A549 treated with AZD9567 at 1 μM for 4 hours (cell line): Measurements from ENCODE around the gene ZFYVE1. TPM values are rescaled to one million over a fixed set of nuclear protein-coding genes. Genes with fewer than 3 reads are reported as not detected.

Experiments
- total RNA-seq: library from RNA; stranded (reverse); fragments of 200-300 nt; extraction: Qiagen RNA extraction; gene quantifications from 5 replicates; pipeline ENCODE4 v1.2.3, GENCODE V29; 2022; ENCODE audit not compliant: insufficient read depth

ZFYVE1 gene, protein sequence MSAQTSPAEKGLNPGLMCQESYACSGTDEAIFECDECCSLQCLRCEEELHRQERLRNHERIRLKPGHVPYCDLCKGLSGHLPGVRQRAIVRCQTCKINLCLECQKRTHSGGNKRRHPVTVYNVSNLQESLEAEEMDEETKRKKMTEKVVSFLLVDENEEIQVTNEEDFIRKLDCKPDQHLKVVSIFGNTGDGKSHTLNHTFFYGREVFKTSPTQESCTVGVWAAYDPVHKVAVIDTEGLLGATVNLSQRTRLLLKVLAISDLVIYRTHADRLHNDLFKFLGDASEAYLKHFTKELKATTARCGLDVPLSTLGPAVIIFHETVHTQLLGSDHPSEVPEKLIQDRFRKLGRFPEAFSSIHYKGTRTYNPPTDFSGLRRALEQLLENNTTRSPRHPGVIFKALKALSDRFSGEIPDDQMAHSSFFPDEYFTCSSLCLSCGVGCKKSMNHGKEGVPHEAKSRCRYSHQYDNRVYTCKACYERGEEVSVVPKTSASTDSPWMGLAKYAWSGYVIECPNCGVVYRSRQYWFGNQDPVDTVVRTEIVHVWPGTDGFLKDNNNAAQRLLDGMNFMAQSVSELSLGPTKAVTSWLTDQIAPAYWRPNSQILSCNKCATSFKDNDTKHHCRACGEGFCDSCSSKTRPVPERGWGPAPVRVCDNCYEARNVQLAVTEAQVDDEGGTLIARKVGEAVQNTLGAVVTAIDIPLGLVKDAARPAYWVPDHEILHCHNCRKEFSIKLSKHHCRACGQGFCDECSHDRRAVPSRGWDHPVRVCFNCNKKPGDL
- 8.6 to 11.0 TPM (median 10.5 TPM) in 5 replicates for total RNA-seq

DNA sequence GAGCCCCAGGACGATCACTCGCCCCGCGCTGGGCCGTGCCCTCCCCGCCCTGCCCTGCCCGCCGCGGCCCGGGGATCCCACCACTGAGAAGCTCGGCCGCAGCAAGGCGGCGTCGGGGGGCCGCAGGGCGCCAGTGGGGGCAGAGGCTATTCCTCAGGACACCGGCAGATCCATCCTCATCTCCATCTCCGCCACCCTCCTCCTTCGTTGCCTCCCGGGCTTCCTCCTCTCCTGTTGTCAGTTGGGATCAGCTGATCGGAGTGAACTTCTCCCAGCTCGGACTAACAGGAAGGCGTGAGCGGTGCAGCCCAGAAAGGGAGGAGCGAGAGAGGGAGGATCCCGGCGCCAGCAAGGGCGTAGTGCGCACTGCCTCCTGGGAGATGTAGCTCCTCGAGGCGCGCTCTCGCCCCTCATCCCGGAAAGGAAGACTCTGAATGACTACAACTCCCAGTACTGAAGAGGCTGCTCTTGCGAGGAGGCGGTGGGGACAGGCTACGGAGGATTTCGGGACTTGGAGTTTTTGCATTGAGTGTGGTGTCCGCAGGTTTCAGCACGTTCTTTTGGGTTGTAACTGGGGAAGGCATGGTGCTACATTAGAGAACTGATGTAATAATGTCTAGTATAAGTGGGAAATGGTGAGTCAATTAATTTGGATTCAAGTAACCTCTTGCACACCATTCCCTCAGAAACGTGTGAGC, at the start of gene ZFYVE1:
ZFYVE1 (minus strand) TSS at position 262 of the 698 bp plus-strand sequence. CDS start 2,598 bp downstream, outside the sequence.

DNA sequence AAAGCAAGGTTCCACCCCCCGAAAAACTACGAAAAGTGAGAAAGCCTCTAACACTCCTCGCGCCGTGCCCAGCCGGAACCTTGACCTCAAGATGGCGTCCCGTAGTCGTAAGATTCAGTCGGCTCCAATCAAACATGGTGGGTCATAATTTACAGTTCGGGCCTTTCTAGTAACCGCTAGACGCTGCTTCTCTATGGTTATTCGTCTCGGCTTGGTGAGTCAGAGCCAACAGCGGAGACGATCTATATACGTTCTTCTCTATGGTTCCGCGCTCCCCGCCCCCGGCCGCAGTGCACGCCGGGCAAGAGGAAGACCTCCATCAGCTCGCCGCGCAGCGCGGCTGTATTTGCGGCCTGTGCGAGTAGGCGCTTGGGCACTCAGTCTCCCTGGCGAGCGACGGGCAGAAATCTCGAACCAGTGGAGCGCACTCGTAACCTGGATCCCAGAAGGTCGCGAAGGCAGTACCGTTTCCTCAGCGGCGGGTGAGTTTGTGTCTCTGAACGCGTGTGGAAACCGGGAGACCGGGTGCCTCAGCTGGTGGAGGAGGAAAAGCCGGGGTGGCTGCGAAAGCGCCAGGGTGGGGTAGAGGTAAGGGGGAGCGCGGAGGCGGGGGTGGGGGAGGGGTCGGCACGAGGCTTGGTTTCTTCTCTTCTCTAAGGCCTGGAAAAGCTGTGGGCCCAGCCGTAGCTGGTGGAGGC, 31.5 kb upstream of the ZFYVE1 start, which contains the start of gene RBM25:
RBM25 (plus strand) TSS at position 311 of the 698 bp plus-strand sequence. CDS start 13,108 bp downstream, outside the sequence.

DNA sequence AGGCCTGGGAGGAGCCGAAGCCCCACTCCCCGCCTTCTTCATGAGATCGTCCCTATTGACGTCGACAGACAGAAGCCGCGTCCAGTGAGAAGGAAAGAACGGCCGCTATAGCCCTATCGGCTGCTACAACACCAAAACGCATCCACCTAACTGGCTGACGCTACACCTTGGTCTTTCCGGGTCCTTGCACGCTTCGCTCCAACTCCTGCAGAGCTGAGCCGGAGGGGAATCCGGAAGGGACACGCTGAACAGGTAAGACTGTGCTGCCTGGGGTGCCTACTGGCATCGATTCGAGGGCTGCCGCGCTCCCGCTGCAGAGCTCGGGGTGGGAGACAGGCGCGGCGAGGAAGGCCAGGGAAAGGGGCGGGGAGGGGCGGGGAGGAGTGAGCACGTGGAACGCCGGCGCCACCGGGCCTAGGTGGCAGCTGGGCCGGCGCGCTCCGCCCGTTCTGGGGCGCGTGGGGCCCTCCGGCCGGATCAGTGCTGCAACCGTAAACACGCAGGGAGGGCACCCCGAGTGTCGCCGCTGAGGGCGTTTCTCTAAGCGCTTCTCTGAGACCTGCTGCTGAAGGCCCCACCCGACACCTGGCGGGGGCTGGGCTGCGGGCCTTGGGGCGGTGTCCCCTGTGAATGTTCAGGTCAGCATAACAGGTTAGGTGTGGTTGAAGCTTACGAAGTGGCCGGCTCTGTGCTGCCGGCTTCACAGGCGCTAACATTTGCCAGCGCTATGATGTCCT, 100.4 kb downstream of the ZFYVE1 start, which contains the start of gene DCAF4:
DCAF4 (plus strand) TSS at position 173 of the 737 bp plus-strand sequence. CDS start 11,515 bp downstream, outside the sequence.

Other genes starting within 250 kb of the ZFYVE1 start
- gene DPF3, start 133.0 kb downstream of the ZFYVE1 start, total RNA-seq: 0.06 to 0.22 TPM (median 0.11 TPM) in 4 of 5 replicates, not detected in the other
- gene DCAF4, start 100.6 kb downstream of the ZFYVE1 start, total RNA-seq: 22.4 to 33.5 TPM (median 29.0 TPM) in 5 replicates
- 48.3 to 58.7 TPM (median 54.9 TPM) in 5 replicates for gene RBM25, start 31.4 kb upstream of the ZFYVE1 start, total RNA-seq
- gene PSEN1, start 109.4 kb upstream of the ZFYVE1 start, total RNA-seq: 57.4 to 99.9 TPM (median 63.8 TPM) in 5 replicates
- gene PAPLN, start 210.4 kb upstream of the ZFYVE1 start, total RNA-seq: 5.5 to 6.5 TPM (median 5.8 TPM) in 5 replicates